Measurements from ENCODE around the gene YEATS4.

The YEATS4 gene

GRCh38 chr12:69392179-69392928 is 32.8 kb downstream of the YEATS4 start:
- DNase-seq (ENCODE audit: low read depth in 2 of 2), result no peak

GRCh38 chr12:69396041-69396440 is 36.5 kb downstream of the YEATS4 start:
- DNase-seq (ENCODE audit: low read depth in 2 of 2), result no peak

GRCh38 chr12:69396963-69397362 is 37.4 kb downstream of the YEATS4 start:
- DNase-seq (ENCODE audit: low read depth in 2 of 2), result no peak

- DNase-seq (ENCODE audit: low read depth in 2 of 2), result no peak
Measured at GRCh38 chr12:69397978-69398377, 38.4 kb downstream of the YEATS4 start.

GRCh38 chr12:69401940-69402339 is 42.4 kb downstream of the YEATS4 start:
- no peak for DNase-seq (ENCODE audit: low read depth in 2 of 2)

- DNase-seq (ENCODE audit: low read depth in 2 of 2), result no peak
Measured at GRCh38 chr12:69404851-69405565, 45.5 kb downstream of the YEATS4 start.

- no peak for DNase-seq (ENCODE audit: low read depth in 2 of 2)
Measured at GRCh38 chr12:69405566-69405865, 46.0 kb downstream of the YEATS4 start.

- no peak for DNase-seq (ENCODE audit: low read depth in 2 of 2)
Measured at GRCh38 chr12:69406217-69406616, 46.7 kb downstream of the YEATS4 start.

- no peak for DNase-seq (ENCODE audit: low read depth in 2 of 2)
Measured at GRCh38 chr12:69410571-69410970, 51.0 kb downstream of the YEATS4 start.

GRCh38 chr12:69412655-69413054 is 53.1 kb downstream of the YEATS4 start:
- DNase-seq (ENCODE audit: low read depth in 2 of 2), result no peak

- DNase-seq (ENCODE audit: low read depth in 2 of 2), result no peak
Measured at GRCh38 chr12:69415471-69416275, 56.1 kb downstream of the YEATS4 start.

GRCh38 chr12:69417231-69417630 is 57.7 kb downstream of the YEATS4 start:
- no peak for DNase-seq (ENCODE audit: low read depth in 2 of 2)

- no peak for DNase-seq (ENCODE audit: low read depth in 2 of 2)
Measured at GRCh38 chr12:69417741-69418167, 58.2 kb downstream of the YEATS4 start.

- no peak for DNase-seq (ENCODE audit: low read depth in 2 of 2)
Measured at GRCh38 chr12:69419701-69420100, 60.2 kb downstream of the YEATS4 start.

GRCh38 chr12:69421548-69421947 is 62.0 kb downstream of the YEATS4 start:
- DNase-seq (ENCODE audit: low read depth in 2 of 2), result no peak

- DNase-seq (ENCODE audit: low read depth in 2 of 2), result no peak
Measured at GRCh38 chr12:69423037-69423905, 63.7 kb downstream of the YEATS4 start.

- no peak for DNase-seq (ENCODE audit: low read depth in 2 of 2)
Measured at GRCh38 chr12:69425417-69425816, 65.9 kb downstream of the YEATS4 start.

- no peak for DNase-seq (ENCODE audit: low read depth in 2 of 2)
Measured at GRCh38 chr12:69428351-69429073, 69.0 kb downstream of the YEATS4 start.

GRCh38 chr12:69430942-69431590 is 71.5 kb downstream of the YEATS4 start:
- no peak for DNase-seq (ENCODE audit: low read depth in 2 of 2)

- DNase-seq (ENCODE audit: low read depth in 2 of 2), result no peak
Measured at GRCh38 chr12:69431591-69432222, 72.2 kb downstream of the YEATS4 start.

Data from stimulated activated CD8-positive, alpha-beta memory T cell treated with anti-CD3 and anti-CD28 coated beads, Interleukin-7, amount 100 ng/mL, for 4 hours (primary cell).